HG03432 (cell line): ENCODE measurements around the gene TMEM120B.
"Not testable (repeated sequence)": the region's sequence is repeated elsewhere in the genome, so short reads cannot be mapped to it uniquely, and the experiment has no call there.

Source experiments
- ATAC-seq: cut with Tn5 transposase; IDR thresholded peaks from one replicate; pipeline ENCODE4 v1.9.1; 2021; ENCODE audit warnings: mild to moderate bottlenecking, moderate library complexity; ENCODE audit not compliant: unreplicated experiment

TMEM120B gene

GRCh38 chr12:121738340-121738858 is 25.8 kb downstream of the TMEM120B start:
- ATAC-seq, result no peak

- no peak for ATAC-seq
Measured at GRCh38 chr12:121740847-121741246, 28.3 kb downstream of the TMEM120B start.

- ATAC-seq, result no peak
Measured at GRCh38 chr12:121741743-121742142, 29.2 kb downstream of the TMEM120B start.

GRCh38 chr12:121745545-121745944 is 33.0 kb downstream of the TMEM120B start:
- not testable (repeated sequence) for ATAC-seq

GRCh38 chr12:121748218-121748570 is 35.6 kb downstream of the TMEM120B start:
- no peak for ATAC-seq

- no peak for ATAC-seq
Measured at GRCh38 chr12:121748571-121749265, 36.2 kb downstream of the TMEM120B start.

- ATAC-seq, result no peak
Measured at GRCh38 chr12:121749267-121749666, 36.7 kb downstream of the TMEM120B start.

- ATAC-seq, result no peak
Measured at GRCh38 chr12:121750507-121750955, 38.0 kb downstream of the TMEM120B start.

- ATAC-seq, result no peak
Measured at GRCh38 chr12:121751034-121751433, 38.5 kb downstream of the TMEM120B start.

GRCh38 chr12:121751749-121752351 is 39.3 kb downstream of the TMEM120B start:
- no peak for ATAC-seq

GRCh38 chr12:121753844-121754264 is 41.3 kb downstream of the TMEM120B start:
- ATAC-seq, result no peak

GRCh38 chr12:121754836-121755235 is 42.3 kb downstream of the TMEM120B start:
- ATAC-seq, result no peak

GRCh38 chr12:121755591-121755990 is 43.0 kb downstream of the TMEM120B start:
- ATAC-seq, result no peak

GRCh38 chr12:121758536-121758935 is 46.0 kb downstream of the TMEM120B start:
- ATAC-seq, result not testable (repeated sequence)

- ATAC-seq, result no peak
Measured at GRCh38 chr12:121762269-121762668, 49.7 kb downstream of the TMEM120B start.

- no peak for ATAC-seq
Measured at GRCh38 chr12:121764808-121765207, 52.3 kb downstream of the TMEM120B start.

- no peak for ATAC-seq
Measured at GRCh38 chr12:121765573-121765972, 53.0 kb downstream of the TMEM120B start.

- no peak for ATAC-seq
Measured at GRCh38 chr12:121766290-121767039, 53.9 kb downstream of the TMEM120B start.

GRCh38 chr12:121767525-121768016 is 55.0 kb downstream of the TMEM120B start:
- no peak for ATAC-seq

- ATAC-seq, result no peak
Measured at GRCh38 chr12:121769297-121769830, 56.8 kb downstream of the TMEM120B start.

GRCh38 chr12:121769831-121770301 is 57.3 kb downstream of the TMEM120B start:
- no peak for ATAC-seq
